Pancreas (tissue), 10 donors: ENCODE results near the gene NACA2. TPM values are rescaled to one million over a fixed set of nuclear protein-coding genes. Genes with fewer than 3 reads are reported as not detected.

ENCODE experiments used
- ATAC-seq, 4 donors: fragments of 200-7000 bp; cut with Tn5 transposase; one replicate each; pipeline versions ENCODE4 v1.8.0 to v1.9.1; 2020; ENCODE audit warnings: mild to moderate bottlenecking in 4 of 4, moderate library complexity in 4 of 4
- DNase-seq, 6 donors: peaks; one replicate each; pipeline ENCODE4 v3.0.0-alpha.2; 2020
- FAIRE-seq: peaks from 2 replicates; lab custom pipeline; 2012; peaks lifted over from hg19 to GRCh38; lab: Jason Lieb, UNC
- H3K27ac ChIP-seq, 4 donors: fragments of 200-600 bp; sonication (generic); 1 replicate in 3 of 4; 2 replicates in 1 of 4; pipeline versions ENCODE4 v1.5.0 to v1.8.0; 2020
- H3K27me3 ChIP-seq, 4 donors: fragments of 200-600 bp; one replicate each; pipeline ENCODE4 v1.8.0; 2021
- H3K36me3 ChIP-seq, 3 donors: fragments of 200-600 bp; sonication (generic) in 1 of 3; one replicate each; pipeline versions ENCODE4 v1.5.0 to v1.8.0; 2020 to 2021
- H3K4me1 ChIP-seq, 3 donors: fragments of 200-600 bp; one replicate each; pipeline ENCODE4 v1.8.0; 2021
- H3K4me3 ChIP-seq, 4 donors: fragments of 200-600 bp; sonication (generic) in 2 of 4; one replicate each; pipeline versions ENCODE4 v1.5.0 to v1.8.0; 2020 to 2021
- H3K9me3 ChIP-seq, 4 donors: fragments of 200-600 bp; one replicate each; pipeline ENCODE4 v1.8.0; 2021
- WGBS, 2 donors: extraction: QIAGEN DNeasy Blood & Tissue Kit; methylation state at CpG; one replicate each; pipeline ENCODE4 v1.1.7; 2013; 5-methylcytosine and 5-hydroxymethylcytosine counted together
- intact Hi-C, 3 donors: fragments of 100-400 bp; cut with DNase I; formaldehyde crosslinking; loops; one replicate each; pipeline versions ENCODE4 v1.11.1 to v1.14.2; 2022
- polyA plus RNA-seq, 2 donors: library from polyadenylated mRNA; stranded (reverse); fragments of 200-250 nt; gene quantifications; one replicate each; pipeline ENCODE4 v1.2.3, GENCODE V29; 2013
- total RNA-seq, 6 donors: library from RNA; stranded (reverse); fragmentation: NEBNext Ultra II Directional in 4 of 6; extraction: Animal tissue kit (Norgen Biotek cat#: 25700) in 4 of 6; gene quantifications; one replicate each; pipeline versions ENCODE4 v1.2.1 to v1.2.4, GENCODE V29; 2021 to 2023
- TF ChIP-seq, protein P1 (sequence below), 4 donors: fragments of 200-600 bp; sonication (generic) in 3 of 4; IDR thresholded peaks; one replicate each; pipeline versions ENCODE4 v1.5.0 to v1.8.0; 2021; ENCODE audit warnings: antibody characterized with exemption in 4 of 4
- donor health status: healthy with polysubstance abuse.
- donor health status: DM: no; HTN: no; CAD: no; lungs with moderate emphysema.
- donor health status: DM: no; HTN: no; CAD: no.
- donor health status: control.
- donor health status: control.
- donor health status: Bipolar disorder and iron deficiency.
- donor health status: DM: yes; HTN: yes; CAD: no.
- donor health status: DM: no; HTN: no; CAD: no.
- donor health status: DM: no; HTN: no; CAD: no.
- donor health status: DM: yes; HTN: yes; CAD: no.

NACA2 gene
- total and polyA plus RNA-seq, 8 donors, result 0.12 TPM; not detected in 7

DNA sequence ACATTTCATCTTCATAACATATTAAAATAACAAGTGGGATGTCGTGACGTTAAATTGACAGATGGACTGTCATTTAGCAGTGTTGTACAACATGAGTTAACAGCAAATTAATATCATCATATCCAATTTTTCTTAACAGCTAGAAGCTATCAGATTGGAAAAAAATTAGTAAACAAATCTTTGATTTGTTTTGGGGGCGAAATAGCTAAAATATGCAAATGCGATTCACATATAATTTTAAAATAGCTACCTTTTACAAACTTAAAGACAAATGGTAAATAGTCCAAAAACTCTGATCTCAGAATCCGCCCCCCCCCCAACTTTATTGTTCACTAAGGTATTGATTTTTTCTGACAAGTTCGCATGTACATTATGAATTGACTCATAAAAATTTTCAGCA, 20.3 kb upstream of the NACA2 start:
- intact Hi-C loops, result no loop called here
- ATAC-seq, result no peak
- H3K36me3 ChIP-seq, result no peaks in the 10 kb centered on the region
- no peaks in the 10 kb centered on the region for H3K9me3 ChIP-seq
- no peaks in the 10 kb centered on the region for H3K27me3 ChIP-seq
- no peaks in the 10 kb centered on the region for H3K4me1 ChIP-seq
- no peak overlapping the region for H3K4me3 ChIP-seq
- TF ChIP-seq, protein P1, sequence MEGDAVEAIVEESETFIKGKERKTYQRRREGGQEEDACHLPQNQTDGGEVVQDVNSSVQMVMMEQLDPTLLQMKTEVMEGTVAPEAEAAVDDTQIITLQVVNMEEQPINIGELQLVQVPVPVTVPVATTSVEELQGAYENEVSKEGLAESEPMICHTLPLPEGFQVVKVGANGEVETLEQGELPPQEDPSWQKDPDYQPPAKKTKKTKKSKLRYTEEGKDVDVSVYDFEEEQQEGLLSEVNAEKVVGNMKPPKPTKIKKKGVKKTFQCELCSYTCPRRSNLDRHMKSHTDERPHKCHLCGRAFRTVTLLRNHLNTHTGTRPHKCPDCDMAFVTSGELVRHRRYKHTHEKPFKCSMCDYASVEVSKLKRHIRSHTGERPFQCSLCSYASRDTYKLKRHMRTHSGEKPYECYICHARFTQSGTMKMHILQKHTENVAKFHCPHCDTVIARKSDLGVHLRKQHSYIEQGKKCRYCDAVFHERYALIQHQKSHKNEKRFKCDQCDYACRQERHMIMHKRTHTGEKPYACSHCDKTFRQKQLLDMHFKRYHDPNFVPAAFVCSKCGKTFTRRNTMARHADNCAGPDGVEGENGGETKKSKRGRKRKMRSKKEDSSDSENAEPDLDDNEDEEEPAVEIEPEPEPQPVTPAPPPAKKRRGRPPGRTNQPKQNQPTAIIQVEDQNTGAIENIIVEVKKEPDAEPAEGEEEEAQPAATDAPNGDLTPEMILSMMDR (IDR thresholded peaks at IDR 0.05), result no peak
- no peak overlapping the region for H3K27ac ChIP-seq
- whole genome bisulfite sequencing, 2 donors, result 66 to 70% methylated on average over 6 of the region's 6 CpGs
- no peak for DNase-seq
- no peak for FAIRE-seq

DNA sequence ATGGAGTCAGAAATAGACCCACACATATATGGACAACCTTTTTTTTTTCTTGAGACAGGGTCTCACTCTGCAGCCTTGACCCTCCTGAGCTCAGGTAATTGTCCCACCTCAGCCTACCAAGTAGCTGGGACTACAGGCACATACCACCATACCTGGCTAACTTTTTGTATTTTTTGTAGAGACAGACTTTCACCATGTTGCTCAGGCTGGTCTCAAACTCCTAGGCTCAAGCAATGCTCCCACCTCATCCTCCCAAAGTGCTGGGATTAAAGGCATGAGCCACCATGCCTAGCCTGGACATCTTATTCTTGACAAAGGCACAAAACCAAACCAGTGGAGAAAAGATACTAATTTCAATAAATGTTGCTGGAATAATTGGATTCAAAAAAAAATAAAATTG, 14.7 kb upstream of the NACA2 start:
- H3K27ac ChIP-seq, result no peak overlapping the region
- no peak for ATAC-seq
- no peaks in the 10 kb centered on the region for H3K9me3 ChIP-seq
- TF ChIP-seq, protein P1 (IDR thresholded peaks at IDR 0.05), result no peak
- no peak for DNase-seq
- H3K36me3 ChIP-seq, result no peaks in the 10 kb centered on the region
- no peaks in the 10 kb centered on the region for H3K4me1 ChIP-seq
- no peak for FAIRE-seq
- H3K4me3 ChIP-seq, result no peak overlapping the region
- no peaks in the 10 kb centered on the region for H3K27me3 ChIP-seq
- intact Hi-C loops, result no loop called here

DNA sequence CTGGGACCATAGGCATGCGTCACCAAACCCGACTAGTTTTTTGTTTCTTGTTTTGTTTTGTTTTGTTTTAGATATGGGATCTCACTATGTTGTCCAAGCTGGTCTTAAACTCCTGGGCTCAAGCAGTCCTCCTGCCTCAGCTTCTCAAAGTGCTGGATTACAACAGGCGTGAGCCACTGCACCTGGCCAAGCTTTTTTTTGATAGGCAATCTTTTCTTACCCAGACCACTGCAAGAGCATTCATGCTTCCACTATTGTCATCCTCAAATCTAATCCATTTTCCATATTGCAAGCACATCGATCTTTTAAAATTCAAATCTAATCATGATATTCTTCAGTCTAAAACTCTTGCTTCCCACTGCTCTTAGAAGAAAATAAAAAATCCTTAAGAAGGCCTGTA, 10.3 kb upstream of the NACA2 start:
- Histone ChIP-seq H3K4me1 (no peaks in the 10 kb centered on the region), H3K4me3 (no peak overlapping the region), H3K36me3 (no peaks in the 10 kb centered on the region), H3K27me3 (no peaks in the 10 kb centered on the region), H3K27ac (no peak overlapping the region), H3K9me3 (no peaks in the 10 kb centered on the region)
- whole genome bisulfite sequencing, 2 donors, result 83 to 88% methylated on average over 4 of the region's 4 CpGs
- intact Hi-C loops, result no loop called here
- TF ChIP-seq, protein P1 (IDR thresholded peaks at IDR 0.05), result no peak
- FAIRE-seq (no peak), DNase-seq (no peak), ATAC-seq (no peak)

DNA sequence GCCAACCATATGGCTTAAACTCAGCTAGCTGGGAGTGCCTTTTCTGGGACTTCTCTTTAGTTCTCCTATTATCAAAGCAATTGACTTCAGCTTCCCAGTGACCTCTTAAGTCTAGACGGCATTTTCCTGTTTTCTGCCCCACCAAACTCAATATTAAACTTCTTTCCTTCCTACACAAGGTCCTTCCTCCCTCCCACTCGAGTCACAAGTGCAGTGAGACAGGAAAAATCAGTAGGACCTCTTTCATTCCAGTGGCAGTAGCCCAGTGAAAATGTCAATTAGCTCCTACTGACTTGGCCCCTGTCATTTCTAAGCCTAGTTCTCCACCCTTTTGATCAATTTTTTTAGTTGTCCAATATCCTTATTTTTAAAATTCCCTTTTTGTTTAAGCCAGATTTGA, 9.6 kb upstream of the NACA2 start:
- no peak for FAIRE-seq

DNA sequence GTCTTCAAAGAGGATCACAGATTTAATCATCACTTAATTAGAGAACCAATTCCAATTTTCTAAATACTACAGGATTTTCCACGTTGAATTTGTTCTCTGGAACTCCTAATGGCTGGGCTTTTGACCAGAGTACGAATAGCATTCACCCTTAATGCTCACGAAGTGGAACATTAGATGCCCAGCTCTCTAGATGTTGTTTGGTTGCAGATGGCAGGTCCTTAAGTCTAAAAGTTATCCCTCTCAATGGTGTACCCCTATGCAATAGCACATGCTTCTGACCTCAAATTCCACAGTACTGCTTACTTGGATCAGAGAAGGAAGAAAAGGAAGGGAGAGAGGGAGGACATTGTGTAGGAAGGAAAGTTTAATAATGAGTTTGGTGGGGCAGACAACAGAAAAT, 8.6 kb upstream of the NACA2 start:
- DNase-seq (no peak), FAIRE-seq (no peak), ATAC-seq (no peak)
- no peaks in the 10 kb centered on the region for H3K27me3 ChIP-seq
- H3K4me1 ChIP-seq, result no peaks in the 10 kb centered on the region
- H3K4me3 ChIP-seq, result no peak overlapping the region
- intact Hi-C loops, result no loop called here
- H3K36me3 ChIP-seq, result no peaks in the 10 kb centered on the region
- H3K27ac ChIP-seq, result no peak overlapping the region
- H3K9me3 ChIP-seq, result no peaks in the 10 kb centered on the region
- TF ChIP-seq, protein P1 (IDR thresholded peaks at IDR 0.05), result no peak
- 76 to 80% methylated on average over 3 of the region's 3 CpGs for WGBS, 2 donors

More for the DNA sequence above, 9.6 kb upstream of the NACA2 start:
- no peaks in the 10 kb centered on the region for H3K9me3 ChIP-seq
- TF ChIP-seq, protein P1 (IDR thresholded peaks at IDR 0.05), result no peak
- no peak overlapping the region for H3K27ac ChIP-seq
- no peak for ATAC-seq
- DNase-seq, result no peak
- H3K4me3 ChIP-seq, result no peak overlapping the region
- no peaks in the 10 kb centered on the region for H3K36me3 ChIP-seq
- H3K4me1 ChIP-seq, result no peaks in the 10 kb centered on the region
- no peaks in the 10 kb centered on the region for H3K27me3 ChIP-seq
- 39 to 53% methylated on average over 2 of the region's 2 CpGs for WGBS, 2 donors
- intact Hi-C loops, result no loop called here
